Femur (tissue), 1 donor: Measurements from ENCODE around the gene THTPA.
"Not testable (repeated sequence)": the region's sequence is repeated elsewhere in the genome, so short reads cannot be mapped to it uniquely, and the experiment has no call there.

Experiments
- DNase-seq: peaks from one replicate; pipeline ENCODE4 v3.0.0-alpha.2; 2017

The THTPA gene

DNA sequence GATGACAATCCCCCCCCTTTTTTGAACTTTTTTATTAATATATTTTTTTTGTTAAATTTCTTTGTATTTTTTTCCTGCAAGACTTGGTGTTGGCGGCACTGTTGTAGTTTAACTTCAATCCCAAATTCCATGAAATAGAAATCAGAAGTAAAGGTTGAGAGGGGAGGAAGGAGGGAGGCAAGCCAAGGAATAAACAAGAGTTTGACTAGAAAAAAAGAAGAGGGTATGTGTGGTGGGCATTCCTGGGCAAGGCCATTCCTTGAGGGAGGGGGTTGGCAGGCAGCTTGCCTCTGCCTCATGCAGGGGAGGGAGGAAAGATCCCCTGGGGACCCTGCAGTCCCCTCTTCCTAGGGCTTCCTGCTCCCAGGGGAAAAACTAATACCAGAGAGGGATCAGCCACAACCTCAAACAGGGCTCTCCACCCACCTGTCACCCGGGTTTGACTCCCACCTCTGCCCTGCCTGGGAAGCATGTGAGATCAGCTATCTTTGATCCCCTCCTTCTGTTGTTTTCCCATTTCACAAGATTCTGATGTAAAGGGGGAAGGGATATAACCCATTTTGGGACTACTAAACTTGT lies 12.0 kb downstream of the THTPA start:
- no peak for DNase-seq

DNA sequence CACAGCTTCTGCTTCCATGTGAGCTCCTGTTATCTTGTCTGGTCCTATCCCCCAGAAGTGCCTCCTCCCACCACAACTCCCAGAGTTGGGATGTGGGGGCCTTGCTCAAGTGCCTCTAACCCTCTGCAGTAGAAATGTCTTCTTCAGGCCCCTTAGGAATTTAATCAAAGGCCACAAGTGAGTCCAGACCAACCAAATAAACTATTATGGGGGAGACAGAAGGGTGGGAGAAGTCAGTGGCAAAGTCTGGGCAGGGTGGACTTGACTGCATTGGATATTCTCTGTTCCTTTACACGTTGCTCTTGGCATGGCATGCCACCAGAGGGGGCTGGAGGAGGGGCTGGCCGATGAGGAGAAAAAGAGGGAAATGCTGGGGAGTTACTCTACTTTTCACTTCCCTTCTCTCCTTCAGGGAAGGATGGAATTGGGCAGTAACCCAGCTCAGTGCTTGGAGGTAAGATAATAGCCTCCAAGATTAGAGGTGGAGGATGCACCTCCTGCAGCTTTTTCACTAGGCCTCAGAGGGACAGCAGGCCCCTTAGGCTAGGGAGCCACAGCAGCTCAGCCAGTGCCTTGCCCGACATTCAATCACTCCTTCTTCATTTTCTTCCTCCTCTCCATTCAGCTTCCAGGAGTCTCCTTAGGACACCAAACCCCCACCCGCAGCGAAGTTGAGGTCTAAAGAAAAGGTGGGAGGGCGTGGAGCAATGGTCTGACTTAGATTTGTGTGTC lies 12.7 kb downstream of the THTPA start:
- DNase-seq = no peak

DNA sequence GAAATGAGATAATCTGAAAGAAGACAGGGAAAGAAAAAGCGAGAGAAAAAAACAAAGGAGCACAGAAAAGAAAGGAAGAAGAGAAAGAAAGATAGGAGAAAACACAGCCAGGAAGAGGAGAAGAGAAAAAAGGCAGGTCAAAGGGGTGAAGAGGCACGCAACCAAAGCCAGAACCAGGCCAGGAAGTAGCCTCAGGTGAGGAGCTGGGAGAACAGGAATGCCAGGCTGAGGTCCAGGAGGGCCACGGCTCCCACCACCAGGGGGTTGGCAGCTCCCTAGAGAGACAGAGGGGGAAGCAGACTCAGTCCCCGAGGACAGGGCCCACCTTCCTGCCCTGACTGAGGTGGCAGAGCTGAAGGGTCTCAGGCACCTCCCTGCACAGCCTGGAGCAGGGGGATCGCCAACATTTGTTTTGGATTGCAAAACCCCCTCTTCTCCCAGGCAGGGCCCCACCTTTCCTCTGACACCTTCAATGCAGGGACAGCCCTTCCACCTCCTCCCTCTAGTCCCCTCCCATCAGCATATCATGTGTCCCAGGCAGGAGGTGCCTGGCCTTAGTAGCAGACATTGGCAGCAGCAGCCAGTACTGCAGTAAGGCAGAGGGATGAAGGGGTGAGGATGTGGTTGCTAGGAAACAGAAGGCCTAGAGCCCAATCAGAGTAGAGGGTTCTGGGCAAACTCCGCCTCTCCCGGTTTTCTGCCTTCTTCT lies 13.5 kb downstream of the THTPA start:
- no peak for DNase-seq

DNA sequence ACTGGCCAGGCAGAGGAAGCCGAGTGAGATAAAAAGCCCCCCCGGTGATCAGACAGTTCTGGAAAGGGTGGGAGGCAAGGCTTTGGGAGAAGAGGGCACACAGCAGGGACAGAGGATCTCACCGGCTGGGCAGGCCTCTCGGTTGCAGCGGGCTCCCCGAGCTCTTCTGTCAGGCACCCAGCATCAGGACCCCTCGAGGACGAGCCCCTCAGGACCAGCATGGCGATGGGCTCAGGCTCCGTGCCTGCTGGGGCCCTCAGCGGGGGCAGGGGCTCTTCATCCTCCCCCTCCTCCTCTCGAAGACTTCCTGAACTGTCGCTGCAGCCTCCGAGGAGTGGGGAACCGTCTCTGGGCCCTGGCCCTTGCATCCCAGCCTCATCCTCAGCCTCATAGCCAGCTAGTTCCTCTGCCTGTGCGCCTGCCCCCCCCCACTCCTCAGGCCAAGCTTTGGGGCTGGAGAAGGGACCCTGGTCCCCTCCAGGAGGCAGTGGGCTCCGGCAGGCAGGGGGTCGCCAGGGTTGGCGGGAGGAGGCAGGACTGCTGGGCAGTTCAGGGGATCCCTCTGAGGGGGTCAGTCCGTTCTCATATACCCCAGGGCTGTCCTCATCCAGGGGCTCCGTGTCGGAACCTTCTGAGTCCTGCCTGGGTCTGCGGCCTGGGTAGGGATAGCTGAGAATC lies 14.9 kb downstream of the THTPA start:
- no peak for DNase-seq

DNA sequence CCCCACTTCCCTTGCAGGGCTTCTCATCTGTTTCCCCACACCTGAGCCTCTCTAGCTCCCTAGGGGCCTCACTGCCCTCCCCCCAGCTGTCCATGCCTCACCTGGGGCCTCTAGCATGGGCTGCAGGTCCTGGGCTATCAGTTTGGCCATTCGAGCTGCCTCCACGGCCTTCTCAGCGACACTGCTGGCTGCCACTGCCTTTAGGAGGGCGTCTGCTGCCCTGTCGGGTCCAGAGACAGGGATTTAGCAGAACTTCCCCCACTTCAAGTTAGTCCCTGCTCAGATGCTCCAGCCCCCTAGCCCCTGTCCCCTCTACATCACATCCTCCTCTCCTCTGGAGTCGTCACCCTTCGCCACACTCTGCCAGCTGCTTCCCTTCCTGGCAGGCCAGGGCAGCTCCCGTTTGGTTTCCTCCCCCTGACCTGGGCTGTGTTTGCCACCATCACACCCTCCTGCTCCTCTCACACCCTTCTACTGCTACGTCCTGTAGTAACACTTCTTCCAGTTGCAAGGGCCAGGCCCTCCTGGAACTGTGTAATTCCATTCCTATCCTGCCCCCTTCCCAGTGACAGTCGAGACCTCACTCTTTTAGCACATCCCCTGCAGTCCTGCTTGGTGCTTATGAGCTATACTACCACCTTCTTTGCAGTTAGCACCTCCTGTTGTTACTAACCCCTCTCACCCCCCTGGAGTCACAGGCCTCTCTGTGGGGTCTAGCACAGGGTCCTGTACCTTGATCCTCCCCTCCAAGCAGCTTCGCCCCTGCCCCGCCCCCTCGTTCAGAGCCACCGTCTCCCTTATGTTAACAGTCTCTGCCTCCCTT lies 15.8 kb downstream of the THTPA start:
- DNase-seq = no peak

DNA sequence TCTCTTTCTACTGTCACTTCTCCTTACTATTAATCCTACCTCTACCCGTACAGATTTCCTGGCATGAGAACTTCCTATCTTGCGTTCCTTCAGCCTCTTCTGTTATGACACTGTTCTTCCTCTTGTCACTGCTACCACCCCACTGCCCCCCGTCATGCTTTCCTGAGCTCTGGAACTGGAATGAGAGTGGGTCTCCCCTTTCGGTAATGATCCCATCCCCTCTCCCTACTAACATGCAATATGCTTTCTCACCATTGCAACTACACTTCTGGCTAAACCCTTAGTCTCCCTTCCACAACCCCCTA lies 16.4 kb downstream of the THTPA start:
- DNase-seq = no peak

DNA sequence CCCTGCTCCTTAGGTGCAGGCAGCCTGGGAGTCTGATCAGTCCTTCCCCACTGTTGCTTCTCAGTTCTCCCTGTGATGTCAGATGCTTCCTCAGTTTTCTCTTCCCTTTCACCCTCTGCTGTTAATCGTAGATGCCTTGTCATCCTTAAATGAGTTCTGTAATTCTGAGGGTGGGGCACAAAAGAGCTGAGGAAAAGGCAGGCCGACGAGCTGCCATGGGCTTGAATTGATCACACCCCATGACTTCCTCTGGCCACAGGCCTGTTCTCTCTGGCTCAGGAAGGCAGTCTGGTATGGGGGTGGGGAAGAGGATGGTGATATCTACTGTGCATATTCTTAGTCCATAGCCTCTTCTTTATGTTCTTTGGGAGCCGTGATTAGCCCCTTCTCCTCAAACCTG lies 16.8 kb downstream of the THTPA start:
- no peak for DNase-seq

DNA sequence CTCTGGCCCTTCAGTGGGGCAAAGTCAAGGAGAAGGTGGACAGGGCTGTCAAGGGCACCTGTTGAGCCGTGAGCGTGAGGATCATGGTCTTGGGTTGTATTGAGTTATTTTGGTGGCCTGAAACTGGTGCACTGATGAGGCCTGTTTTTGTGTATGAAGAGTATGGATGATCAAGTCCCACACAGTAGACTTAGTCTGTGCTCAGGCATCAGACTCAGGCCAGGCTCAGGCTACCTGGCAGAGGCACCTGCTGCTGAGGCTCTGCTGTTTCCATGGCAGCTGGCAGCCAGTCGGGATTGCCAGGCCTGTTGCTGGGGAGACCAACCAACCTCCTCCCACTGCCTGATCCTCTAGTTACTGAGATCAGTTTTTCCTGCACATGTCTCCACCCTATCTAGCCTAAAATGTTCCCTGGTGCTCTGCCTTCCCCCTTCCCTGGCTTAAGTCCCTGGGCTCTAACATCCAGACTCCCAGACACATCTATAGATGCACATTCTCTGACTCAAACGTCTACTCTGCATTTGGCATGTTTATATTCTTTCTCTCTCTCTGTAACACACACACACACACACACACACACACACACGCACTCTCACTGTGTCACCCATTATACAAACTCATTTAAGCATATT lies 17.4 kb downstream of the THTPA start:
- no peak for DNase-seq

DNA sequence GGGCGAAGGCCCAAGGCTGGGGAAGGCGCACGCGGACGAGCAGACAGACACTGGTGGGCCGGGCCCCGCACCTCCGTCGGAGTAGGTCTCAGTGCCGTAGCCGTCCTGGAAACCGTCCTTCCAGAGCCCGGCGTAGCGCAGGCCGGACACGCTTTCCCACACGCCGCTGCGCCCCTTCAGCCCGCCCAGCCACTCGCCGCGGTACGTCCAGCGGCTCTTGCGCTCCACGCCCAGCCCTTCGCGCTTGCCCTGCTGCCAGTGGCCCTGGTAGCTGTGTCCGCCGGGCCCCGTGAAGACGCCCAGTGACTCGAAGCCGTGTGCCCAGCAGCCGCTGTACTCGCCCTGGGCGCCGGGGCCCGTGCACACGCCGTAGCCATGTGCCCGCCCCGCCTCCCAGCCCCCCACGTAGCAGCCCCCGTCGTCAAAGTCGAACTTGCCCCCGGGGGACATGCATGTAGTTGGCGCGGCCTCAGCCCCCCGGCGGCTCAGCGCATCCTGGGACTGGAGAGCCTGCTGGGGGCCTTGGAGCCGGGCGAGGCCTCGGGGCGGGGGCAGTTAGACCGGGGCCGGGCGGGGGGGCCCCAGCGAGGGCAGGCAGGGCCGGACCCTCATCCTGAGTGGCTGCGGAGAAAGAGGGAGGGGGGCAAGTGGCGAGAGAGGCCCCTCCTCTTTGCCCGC lies 21.1 kb downstream of the THTPA start:
- DNase-seq = no peak

DNA sequence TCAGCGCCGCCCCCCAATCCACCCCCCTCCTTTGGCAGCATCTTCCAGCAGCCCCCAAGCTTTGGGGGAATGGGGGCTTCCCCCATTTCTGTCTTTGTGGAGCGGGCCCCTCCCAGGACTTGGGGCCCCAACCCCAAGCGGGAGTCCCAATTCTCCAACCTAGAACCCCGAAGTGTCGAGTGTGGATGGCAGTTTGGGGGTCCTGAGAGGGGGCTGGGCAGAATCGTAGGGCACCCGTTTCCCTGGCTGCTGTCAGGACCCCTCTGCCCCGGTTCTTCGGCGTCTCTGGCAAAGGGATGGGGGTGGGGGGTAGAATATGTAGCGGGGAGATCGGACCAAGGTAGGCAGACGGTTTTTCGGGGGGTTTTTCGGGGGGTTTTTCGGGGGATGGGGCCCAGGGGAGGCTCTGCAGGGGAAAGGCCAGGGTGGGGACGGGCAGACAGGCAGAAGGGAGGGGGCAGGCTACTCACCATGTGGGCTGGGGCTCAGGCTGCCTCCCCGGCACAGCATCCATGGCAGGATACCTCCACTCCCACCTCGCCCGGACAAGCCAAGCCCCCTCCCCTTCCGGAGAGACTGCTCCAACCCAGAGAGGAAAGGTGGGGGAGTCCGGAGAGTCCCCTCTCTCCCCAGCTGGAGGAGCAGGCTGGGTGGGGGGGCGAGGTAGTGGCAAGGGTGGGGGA lies 21.8 kb downstream of the THTPA start:
- no peak for DNase-seq

DNA sequence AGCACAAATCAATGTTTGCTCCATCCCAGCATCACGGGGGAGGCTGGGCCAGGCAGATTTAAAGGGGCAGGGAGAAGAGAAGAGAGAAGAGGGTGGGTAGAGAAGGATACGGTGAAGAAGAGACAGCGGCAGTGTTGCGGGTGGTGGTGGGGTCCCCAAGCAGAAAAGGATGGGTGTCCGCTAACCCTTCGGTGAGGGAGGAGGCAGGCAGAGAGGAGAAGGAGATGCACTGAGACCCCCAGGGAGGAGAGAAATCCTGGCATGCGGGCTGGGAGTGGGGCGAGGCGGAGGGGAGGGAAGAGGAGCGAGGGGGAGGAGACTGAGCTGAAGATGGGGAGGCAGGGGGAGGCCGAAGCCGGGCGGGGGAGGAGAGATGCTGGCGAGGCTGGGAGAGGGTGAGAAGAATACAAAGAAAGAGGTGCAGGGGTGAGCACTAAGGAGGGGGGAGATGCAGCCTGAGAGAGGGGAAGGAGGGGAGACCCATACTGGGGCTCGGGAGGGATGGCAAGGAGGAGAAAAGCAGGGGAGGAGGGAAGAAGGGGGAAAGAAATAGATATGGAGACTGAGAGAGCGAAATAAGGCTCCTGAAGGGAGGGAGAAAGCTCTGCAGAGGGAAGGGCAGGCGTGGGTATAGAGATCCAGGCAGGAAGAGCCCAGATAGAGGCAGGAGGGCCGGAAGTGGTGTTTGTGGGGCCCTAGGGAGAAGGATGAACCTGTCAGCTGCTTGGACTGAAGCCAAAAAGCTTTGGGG lies 22.7 kb downstream of the THTPA start, which contains the start of gene JPH4:
Gene JPH4, minus strand, starts transcription at position 231 of the 751 bp plus-strand sequence. CDS start 1,337 bp downstream, outside the sequence.
- DNase-seq = no peak

DNA sequence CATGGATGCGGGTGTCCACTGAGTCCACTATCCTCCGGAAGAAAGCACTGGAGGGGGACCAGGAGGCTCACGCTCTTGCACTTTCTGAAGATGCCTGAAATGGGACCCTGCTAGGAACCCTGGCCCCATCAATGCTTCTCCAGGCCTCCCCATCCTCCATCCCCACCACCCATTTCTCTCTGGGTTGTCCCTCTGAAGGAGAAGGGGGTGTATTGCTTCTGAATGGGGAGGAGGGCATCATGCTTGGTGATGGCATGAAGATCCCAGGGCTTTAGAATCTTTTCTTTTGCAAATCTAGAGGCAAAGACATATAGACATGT lies 23.2 kb downstream of the THTPA start:
- DNase-seq = no peak

DNA sequence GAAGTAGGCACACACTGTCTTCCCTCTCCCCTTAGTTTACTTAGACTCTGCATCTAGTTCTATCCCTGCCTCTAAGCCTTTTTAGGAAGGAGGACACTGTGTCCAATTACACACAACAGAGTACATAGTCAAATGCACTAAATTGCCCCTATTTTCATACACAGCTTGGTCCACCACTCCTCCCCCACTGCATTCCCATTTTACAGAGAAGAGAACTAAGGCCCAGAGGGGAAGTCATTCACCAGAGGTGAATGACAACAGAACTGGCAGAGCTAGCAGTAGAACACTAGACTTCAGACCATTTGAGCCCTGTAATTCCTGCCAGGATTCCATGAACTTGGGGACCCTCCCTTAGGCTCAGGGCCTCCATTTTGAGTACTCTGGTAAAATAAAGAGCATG lies 23.7 kb downstream of the THTPA start:
- DNase-seq = no peak

DNA sequence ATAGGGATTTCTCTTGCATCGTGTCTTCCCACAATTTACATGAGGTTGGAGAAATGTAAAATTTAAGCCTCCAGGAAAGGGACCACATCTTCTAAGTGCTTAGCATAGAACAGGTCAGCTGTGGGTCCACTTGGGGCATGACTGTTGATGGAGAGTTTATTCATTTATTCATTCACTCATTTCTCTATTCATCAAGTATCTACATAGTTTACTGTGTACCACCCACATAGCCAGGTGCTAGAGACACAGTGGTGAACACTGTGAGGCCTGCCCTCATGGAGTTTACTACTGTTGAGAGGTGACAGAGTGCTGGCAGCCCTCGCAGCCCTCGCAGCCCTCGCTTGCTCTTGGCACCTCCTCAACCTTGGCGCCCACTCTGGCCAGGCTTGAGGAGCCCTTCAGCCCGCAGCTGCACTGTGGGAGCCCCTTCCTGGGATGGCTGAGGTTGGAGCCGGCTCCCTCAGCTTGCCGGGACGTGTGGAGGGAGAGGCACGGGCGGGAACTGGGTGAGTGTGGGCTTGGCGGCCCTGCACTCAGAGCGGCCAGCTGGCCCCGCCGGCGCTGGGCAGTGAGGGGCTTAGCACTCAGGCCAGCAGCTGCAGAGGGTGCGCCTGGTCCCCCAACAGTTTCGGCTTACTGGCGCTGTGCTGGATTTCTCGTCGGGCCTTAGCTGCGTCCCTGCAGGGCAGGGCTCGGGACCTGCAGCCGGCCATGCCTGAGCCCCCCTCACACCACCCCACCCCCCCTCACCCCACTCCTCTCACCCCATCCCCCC lies 24.3 kb downstream of the THTPA start:
- DNase-seq = no peak

DNA sequence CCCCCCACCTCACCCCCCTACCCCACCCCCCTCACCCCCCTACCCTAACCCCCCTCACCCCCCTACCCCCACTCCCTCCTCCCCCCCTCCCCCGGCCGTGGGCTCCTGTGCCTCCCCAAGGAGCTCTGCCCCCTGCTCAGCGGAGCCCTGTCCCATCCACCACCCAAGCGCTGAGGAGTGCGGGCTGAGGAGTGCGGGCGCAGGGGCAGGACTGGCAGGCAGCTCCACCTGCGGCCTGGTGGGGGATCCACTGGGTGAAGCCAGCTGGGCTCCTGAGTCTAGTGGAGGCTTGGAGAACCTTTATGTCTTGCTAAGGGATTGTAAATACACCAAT lies 24.8 kb downstream of the THTPA start:
- DNase-seq = no peak

DNA sequence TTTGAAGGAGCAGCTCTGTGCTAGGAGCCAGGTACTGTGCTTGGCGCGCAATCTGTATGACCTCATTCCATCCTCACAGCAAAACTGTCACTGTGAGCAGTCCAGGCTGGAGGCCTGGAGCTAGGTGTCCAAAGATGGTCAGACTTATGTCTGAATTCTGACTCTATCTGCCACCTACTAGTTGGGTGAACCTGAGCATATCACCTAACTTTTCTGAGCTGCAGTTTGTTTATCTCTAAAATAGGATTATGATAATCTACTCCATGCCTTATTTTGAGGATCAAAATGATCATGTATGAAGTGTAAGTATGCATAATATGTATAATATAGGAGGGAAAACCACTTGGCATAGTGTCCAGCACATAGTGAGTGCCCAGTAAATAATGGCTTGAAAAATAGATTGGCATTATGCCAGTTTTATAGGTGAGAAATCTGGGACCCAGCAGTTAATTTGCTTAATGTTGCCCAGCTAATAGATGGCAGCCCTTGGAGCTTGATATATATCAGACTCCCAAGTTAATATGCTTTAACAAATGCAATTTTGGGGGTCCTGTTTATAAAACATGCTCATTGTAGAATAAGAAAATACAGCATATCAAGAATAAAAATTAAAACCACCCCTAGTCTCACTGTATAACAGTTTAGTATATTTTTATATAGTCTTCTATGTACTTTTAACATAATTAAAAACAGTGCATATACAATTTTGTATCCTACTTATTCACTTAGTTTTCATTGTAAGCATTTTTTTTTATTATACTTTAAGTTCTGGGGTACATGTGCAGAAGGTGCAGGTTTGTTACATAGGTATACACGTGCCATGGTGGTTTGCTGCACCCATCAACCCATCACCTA lies 27.1 kb downstream of the THTPA start:
- DNase-seq = no peak

DNA sequence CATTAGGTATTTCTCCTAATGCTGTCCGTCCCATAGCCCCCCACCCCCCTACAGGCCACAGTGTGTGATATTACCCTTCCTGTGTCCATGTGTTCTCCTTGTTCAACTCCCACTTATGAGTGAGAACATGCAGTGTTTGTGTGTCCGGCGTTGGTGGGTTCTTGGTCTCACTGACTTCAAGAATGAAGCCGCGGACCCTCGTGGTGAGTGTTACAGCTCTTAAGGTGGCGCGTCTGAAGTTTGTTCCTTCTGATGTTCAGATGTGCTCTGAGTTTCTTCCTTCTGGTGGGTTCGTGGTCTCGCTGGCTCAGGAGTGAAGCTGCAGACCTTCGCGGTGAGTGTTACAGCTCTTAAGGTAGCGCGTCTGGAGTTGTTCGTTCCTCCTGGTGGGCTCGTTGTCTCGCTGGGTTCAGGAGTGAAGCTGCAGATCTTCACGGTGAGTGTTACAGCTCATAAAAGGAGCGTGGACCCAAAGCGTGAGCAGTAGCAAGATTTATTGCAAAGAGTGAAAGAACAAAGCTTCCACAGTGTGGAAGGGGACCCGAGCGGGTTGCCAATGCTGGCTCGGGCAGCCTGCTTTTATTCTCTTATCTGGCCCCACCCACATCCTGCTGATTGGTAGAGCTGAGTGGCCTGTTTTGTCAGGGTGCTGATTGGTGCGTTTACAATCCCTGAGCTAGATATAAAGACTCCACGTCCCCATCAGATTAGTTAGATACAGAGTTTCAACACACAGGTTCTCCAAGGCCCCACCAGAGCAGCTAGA lies 27.9 kb downstream of the THTPA start:
- DNase-seq = not testable (repeated sequence)
